Peyer's patch (tissue), 4 donors: ENCODE results near the gene NKAIN2.

Source experiments
- CTCF ChIP-seq, 6 experiments: fragments of 450-650 bp in 4 of 6; fragments of 200-600 bp in 2 of 6; sonication (generic) in 1 of 6; IDR thresholded peaks; one replicate each; pipeline ENCODE4 v1.5.1; 2017 to 2019; ENCODE audit warnings: antibody characterized with exemption in 6 of 6, mild to moderate bottlenecking in 3 of 6, moderate library complexity in 1 of 6
- POLR2A ChIP-seq, 2 donors: fragments of 450-650 bp; IDR thresholded peaks; one replicate each; pipeline ENCODE4 v1.5.1; 2017; ENCODE audit warnings: antibody characterized with exemption in 2 of 2, mild to moderate bottlenecking in 2 of 2, moderate library complexity in 2 of 2

GRCh38 chr6:124487623-124488431 lies 684.2 kb downstream of the NKAIN2 start:
- no peak for TF ChIP-seq CTCF (IDR thresholded peaks at IDR 0.05)
- no peak for TF ChIP-seq POLR2A (IDR thresholded peaks at IDR 0.05)
